Colonic mucosa (tissue), 4 donors: Measurements from ENCODE around the gene PAK4. TPM values are rescaled to one million over a fixed set of nuclear protein-coding genes. Genes with fewer than 3 reads are reported as not detected.

ENCODE experiments used
- DNase-seq: peaks from one replicate; pipeline ENCODE4 v3.0.0-alpha.2; 2020
- H3K27ac ChIP-seq: fragments of 200-600 bp; one replicate; pipeline ENCODE4 v1.8.0; 2021
- H3K27me3 ChIP-seq: fragments of 200-600 bp; one replicate; pipeline ENCODE4 v1.8.0; 2021
- H3K36me3 ChIP-seq: fragments of 200-600 bp; one replicate; pipeline ENCODE4 v1.8.0; 2021
- H3K4me1 ChIP-seq: fragments of 200-600 bp; one replicate; pipeline ENCODE4 v1.8.0; 2021; ENCODE audit warnings: mild to moderate bottlenecking
- H3K4me3 ChIP-seq: fragments of 200-600 bp; one replicate; pipeline ENCODE4 v1.8.0; 2021
- H3K9ac ChIP-seq, 2 donors: one replicate each; pipeline ENCODE4 v1.7.0; 2013; ENCODE audit warnings: control low read depth in 2 of 2, low read depth in 2 of 2, low read length in 2 of 2
- H3K9me3 ChIP-seq: fragments of 200-600 bp; one replicate; pipeline ENCODE4 v1.8.0; 2021
- intact Hi-C: fragments of 100-400 bp; cut with DNase I; formaldehyde crosslinking; loops from one replicate; pipeline ENCODE4 v1.14.1; 2022
- total RNA-seq, 2 donors: library from RNA; stranded (reverse); fragmentation: NEBNext Ultra II Directional in 1 of 2; extraction: Animal tissue kit (Norgen Biotek cat#: 25700) in 1 of 2; gene quantifications; one replicate each; pipeline ENCODE4 v1.2.1, GENCODE V29; 2021
- TF ChIP-seq, protein P1 (sequence below): fragments of 200-600 bp; IDR thresholded peaks from one replicate; pipeline ENCODE4 v1.8.0; 2022; ENCODE audit warnings: antibody characterized with exemption, mild to moderate bottlenecking
- donor health status: healthy.
- donor health status: DM: no; HTN: no; CAD: no.
- donor health status: DM: no; HTN: no; CAD: no.

PAK4 gene
- total RNA-seq, 2 donors from 2014 or later: 85.5 to 127 TPM

DNA sequence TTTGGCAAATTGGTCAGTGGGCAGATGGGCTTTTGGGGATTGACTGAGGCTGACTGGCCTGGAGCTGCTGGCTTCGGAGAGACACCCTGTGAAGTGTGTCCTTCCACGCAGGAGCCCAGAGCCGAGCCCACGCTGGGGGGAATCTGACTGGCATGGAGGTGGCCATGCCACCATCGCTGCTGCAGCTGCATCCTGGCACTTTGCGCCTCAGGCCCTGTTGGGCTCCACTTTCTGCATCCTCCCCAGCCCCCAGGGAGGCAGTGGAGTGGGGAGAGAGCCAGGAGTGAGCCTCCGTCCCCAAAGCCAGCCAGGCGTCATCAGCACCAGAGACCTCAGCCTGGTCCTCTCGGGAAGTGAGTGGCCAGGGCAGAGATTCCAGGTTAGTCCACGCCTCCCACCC is 54.2 kb downstream of the PAK4 start:
- no peak for DNase-seq
- Histone ChIP-seq H3K4me3 (no peak overlapping the region), H3K9ac (no peak overlapping the region), H3K4me1 (no peaks in the 10 kb centered on the region), H3K36me3 (peaks cover 7% of the 10 kb centered on the region), H3K9me3 (no peaks in the 10 kb centered on the region), H3K27ac (no peak overlapping the region), H3K27me3 (no peaks in the 10 kb centered on the region)
- intact Hi-C loops: no loop called here
- TF ChIP-seq, protein P1, sequence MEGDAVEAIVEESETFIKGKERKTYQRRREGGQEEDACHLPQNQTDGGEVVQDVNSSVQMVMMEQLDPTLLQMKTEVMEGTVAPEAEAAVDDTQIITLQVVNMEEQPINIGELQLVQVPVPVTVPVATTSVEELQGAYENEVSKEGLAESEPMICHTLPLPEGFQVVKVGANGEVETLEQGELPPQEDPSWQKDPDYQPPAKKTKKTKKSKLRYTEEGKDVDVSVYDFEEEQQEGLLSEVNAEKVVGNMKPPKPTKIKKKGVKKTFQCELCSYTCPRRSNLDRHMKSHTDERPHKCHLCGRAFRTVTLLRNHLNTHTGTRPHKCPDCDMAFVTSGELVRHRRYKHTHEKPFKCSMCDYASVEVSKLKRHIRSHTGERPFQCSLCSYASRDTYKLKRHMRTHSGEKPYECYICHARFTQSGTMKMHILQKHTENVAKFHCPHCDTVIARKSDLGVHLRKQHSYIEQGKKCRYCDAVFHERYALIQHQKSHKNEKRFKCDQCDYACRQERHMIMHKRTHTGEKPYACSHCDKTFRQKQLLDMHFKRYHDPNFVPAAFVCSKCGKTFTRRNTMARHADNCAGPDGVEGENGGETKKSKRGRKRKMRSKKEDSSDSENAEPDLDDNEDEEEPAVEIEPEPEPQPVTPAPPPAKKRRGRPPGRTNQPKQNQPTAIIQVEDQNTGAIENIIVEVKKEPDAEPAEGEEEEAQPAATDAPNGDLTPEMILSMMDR: no peak

DNA sequence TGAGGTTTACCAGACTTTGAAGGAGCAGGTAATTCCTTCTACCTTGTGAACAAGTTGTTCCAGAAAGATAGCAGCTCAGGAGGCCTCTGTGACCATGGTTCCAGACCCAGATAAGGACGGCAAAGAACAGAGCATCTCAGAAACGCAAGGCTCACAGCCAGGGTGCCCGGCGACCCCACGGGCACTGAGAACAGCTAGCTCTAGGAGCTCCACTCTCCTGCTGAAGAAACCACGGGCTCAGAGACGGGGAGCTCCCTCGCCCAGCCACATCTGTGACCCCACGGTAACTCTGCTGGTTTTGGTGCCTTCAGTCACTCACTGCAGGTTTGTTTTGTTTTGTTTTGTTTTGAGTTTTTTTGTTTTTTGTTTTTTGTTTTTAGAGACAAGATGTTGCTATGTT is 55.2 kb downstream of the PAK4 start:
- peaks cover 7% of the 10 kb centered on the region for H3K36me3 ChIP-seq

DNA sequence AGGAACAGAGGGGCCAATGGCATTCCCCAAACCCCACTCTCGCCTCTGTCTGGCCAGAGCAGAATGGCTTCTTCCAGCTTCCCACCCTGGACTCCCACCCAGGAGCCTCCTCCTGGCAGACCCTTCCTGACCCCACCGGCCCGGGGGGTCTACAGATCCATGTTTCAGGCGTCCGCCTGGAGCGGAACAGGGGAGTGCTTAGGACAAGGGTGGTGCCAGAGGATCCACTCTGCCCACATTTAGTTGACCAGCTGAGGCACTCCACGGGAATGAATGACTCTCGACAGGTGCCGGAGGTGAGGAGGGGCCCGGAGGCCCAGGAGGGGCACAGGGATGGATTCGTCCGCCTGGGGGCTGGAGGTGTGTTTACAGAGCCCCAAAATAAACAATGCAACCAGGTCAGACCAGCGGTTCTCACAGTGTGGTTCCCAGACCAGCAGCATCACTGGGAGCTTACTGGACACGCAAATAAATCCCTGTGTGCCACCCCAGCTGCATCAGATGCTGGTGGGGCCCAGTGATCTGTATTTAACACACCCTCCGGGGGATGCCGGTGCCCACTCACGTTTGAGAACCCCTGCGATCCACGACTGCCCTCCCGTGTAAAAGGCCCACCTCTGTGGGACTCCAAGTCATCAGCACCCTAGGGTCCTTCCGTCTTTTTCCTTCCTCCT is 56.1 kb downstream of the PAK4 start:
- Histone ChIP-seq H3K4me3 (no peak overlapping the region), H3K4me1 (no peaks in the 10 kb centered on the region), H3K9me3 (no peaks in the 10 kb centered on the region), H3K27ac (no peak overlapping the region), H3K36me3 (peaks cover 7% of the 10 kb centered on the region), H3K9ac (no peak overlapping the region), H3K27me3 (no peaks in the 10 kb centered on the region)
- TF ChIP-seq, protein P1: no peak
- no peak for DNase-seq
- intact Hi-C loops: no loop called here

More for the DNA sequence above, 55.2 kb downstream of the PAK4 start:
- no peak overlapping the region for H3K4me3 ChIP-seq
- intact Hi-C loops: no loop called here
- TF ChIP-seq, protein P1: no peak
- H3K27me3 ChIP-seq: no peaks in the 10 kb centered on the region
- no peaks in the 10 kb centered on the region for H3K9me3 ChIP-seq
- no peak for DNase-seq
- no peak overlapping the region for H3K9ac ChIP-seq
- H3K27ac ChIP-seq: no peak overlapping the region
- no peaks in the 10 kb centered on the region for H3K4me1 ChIP-seq

- H3K27ac ChIP-seq: no peak overlapping the region
- H3K9me3 ChIP-seq: no peaks in the 10 kb centered on the region
- no peak overlapping the region for H3K4me3 ChIP-seq
- H3K27me3 ChIP-seq: no peaks in the 10 kb centered on the region
- TF ChIP-seq, protein P1: no peak
- H3K36me3 ChIP-seq: peaks cover 7% of the 10 kb centered on the region
- DNase-seq: no peak
- H3K9ac ChIP-seq: no peak overlapping the region
- no peaks in the 10 kb centered on the region for H3K4me1 ChIP-seq
- intact Hi-C loops: no loop called here
Measured at GRCh38 chr19:39182174-39182505, 56.6 kb downstream of the PAK4 start.

DNA sequence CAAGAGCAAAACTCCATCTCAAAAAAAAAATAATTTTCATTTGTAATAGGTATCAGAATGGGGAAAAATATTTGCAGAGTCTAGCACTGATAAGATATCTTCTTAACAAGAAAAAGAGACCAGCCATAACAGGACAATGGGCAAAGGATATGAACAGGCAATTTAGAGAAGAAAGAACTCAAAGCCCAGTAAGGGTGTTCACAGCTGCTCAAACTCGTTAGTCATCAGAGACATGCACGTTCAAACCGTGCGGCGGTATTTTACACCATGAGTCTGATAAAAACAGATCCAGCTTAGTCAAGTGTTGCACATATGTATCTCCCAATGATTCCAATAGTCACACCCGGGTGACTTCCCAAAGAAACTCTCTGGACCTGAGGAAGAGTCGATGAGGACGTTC is 57.5 kb downstream of the PAK4 start:
- Histone ChIP-seq H3K36me3 (peaks cover 1% of the 10 kb centered on the region), H3K9ac (no peak overlapping the region), H3K9me3 (no peaks in the 10 kb centered on the region), H3K4me3 (no peak overlapping the region), H3K4me1 (no peaks in the 10 kb centered on the region), H3K27me3 (no peaks in the 10 kb centered on the region), H3K27ac (no peak overlapping the region)
- intact Hi-C loops: no loop called here
- TF ChIP-seq, protein P1: no peak
- DNase-seq: no peak
